ENCODE results near the gene PRICKLE4.
"Not testable (repeated sequence)": the region's sequence is repeated elsewhere in the genome, so short reads cannot be mapped to it uniquely, and the experiment has no call there.

The PRICKLE4 gene

DNA sequence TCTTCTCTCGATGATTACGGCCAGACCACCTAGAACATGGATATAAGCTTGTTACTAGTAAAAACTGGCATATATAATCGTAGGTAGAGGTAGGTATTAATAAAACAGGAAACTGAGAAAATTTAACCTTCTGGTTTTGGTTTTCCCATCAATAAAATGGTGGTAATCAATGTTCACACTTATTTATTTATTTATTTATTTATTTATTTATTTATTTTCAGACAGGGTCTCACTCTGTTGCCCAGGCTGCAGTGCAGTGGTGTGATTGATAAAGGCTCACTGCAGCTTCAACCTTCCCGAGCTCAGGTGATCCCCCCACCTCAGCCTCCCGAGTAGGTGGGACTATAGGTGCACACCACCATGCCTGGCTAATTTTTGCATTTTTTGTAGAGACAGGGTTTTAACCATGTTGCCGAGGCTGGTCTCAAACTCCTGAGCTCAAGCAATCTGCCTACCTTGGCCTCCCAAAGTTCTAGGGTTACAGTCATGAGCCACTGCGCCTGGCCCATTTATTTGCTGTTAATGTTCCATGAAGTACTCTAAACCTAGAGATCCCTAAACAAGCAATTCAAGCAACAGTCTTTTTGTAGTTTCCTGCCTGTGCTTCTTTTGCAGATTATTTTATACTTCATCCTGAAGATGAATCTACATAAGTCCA lies 18.4 kb downstream of the PRICKLE4 start:
- Mint-ChIP-seq H3K9me3 (no peaks in the 10 kb centered on the region), H3K27ac (no peak overlapping the region), H3K36me3 (peaks cover 5% of the 10 kb centered on the region), H3K4me1 (no peaks in the 10 kb centered on the region), H3K4me3 (no peak overlapping the region), H3K27me3 (no peaks in the 10 kb centered on the region)
- ATAC-seq = no peak

DNA sequence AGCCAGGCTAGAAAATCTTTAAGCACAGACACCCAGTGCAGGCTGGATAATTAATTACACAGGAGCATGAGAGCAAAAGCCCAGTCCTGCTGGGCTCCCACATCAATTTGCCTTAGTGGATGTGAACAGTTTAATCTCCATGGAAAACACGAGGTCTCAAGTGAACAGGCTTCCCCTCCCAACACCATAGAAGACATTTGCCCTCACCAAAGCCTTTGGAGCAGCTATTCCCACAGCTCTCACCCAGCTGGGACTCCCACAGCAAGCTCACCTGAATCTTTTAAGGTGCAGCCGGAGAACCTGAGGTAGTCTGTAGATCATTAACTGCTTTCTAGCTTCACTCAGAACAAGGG lies 19.0 kb downstream of the PRICKLE4 start:
- ATAC-seq = no peak
- no peak overlapping the region for H3K27ac Mint-ChIP-seq
- no peaks in the 10 kb centered on the region for H3K4me1 Mint-ChIP-seq
- H3K4me3 Mint-ChIP-seq = no peak overlapping the region
- H3K27me3 Mint-ChIP-seq = no peaks in the 10 kb centered on the region
- peaks cover 5% of the 10 kb centered on the region for H3K36me3 Mint-ChIP-seq
- no peaks in the 10 kb centered on the region for H3K9me3 Mint-ChIP-seq

GRCh38 chr6:41801380-41801779 lies 20.8 kb downstream of the PRICKLE4 start:
- Mint-ChIP-seq H3K27me3 (no peaks in the 10 kb centered on the region), H3K4me3 (no peak overlapping the region), H3K9me3 (no peaks in the 10 kb centered on the region), H3K36me3 (peaks cover 11% of the 10 kb centered on the region), H3K4me1 (no peaks in the 10 kb centered on the region), H3K27ac (no peak overlapping the region)
- ATAC-seq = no peak

- Mint-ChIP-seq H3K27ac (no peak overlapping the region), H3K4me3 (no peak overlapping the region), H3K27me3 (no peaks in the 10 kb centered on the region), H3K4me1 (no peaks in the 10 kb centered on the region), H3K9me3 (no peaks in the 10 kb centered on the region), H3K36me3 (peaks cover 5% of the 10 kb centered on the region)
- ATAC-seq = no peak
These were observed 25.5 kb downstream of the PRICKLE4 start for GRCh38 chr6:41805830-41806774.

GRCh38 chr6:41811095-41811494 lies 30.5 kb downstream of the PRICKLE4 start:
- H3K27me3 Mint-ChIP-seq = no peaks in the 10 kb centered on the region
- ATAC-seq = no peak
- H3K36me3 Mint-ChIP-seq = peaks cover under 1% of the 10 kb centered on the region
- no peaks in the 10 kb centered on the region for H3K4me1 Mint-ChIP-seq
- no peak overlapping the region for H3K4me3 Mint-ChIP-seq
- H3K9me3 Mint-ChIP-seq = no peaks in the 10 kb centered on the region
- H3K27ac Mint-ChIP-seq = no peak overlapping the region

- not testable (repeated sequence) for ATAC-seq, H3K27me3 Mint-ChIP-seq, H3K4me1 Mint-ChIP-seq, H3K9me3 Mint-ChIP-seq, H3K4me3 Mint-ChIP-seq, H3K36me3 Mint-ChIP-seq, H3K27ac Mint-ChIP-seq
These were observed 31.4 kb downstream of the PRICKLE4 start for GRCh38 chr6:41811946-41812345.

GRCh38 chr6:41813469-41813868 lies 32.9 kb downstream of the PRICKLE4 start:
- Mint-ChIP-seq H3K4me1 (no peaks in the 10 kb centered on the region), H3K9me3 (no peaks in the 10 kb centered on the region), H3K36me3 (no peaks in the 10 kb centered on the region), H3K4me3 (no peak overlapping the region), H3K27ac (no peak overlapping the region), H3K27me3 (no peaks in the 10 kb centered on the region)
- no peak for ATAC-seq

- Mint-ChIP-seq H3K4me3 (no peak overlapping the region), H3K27me3 (no peaks in the 10 kb centered on the region), H3K27ac (no peak overlapping the region), H3K36me3 (no peaks in the 10 kb centered on the region), H3K4me1 (no peaks in the 10 kb centered on the region), H3K9me3 (no peaks in the 10 kb centered on the region)
- no peak for ATAC-seq
These were observed 33.4 kb downstream of the PRICKLE4 start for GRCh38 chr6:41813956-41814355.

GRCh38 chr6:41814629-41815028 lies 34.0 kb downstream of the PRICKLE4 start:
- Mint-ChIP-seq H3K36me3 (no peaks in the 10 kb centered on the region), H3K4me3 (no peak overlapping the region), H3K27me3 (no peaks in the 10 kb centered on the region), H3K9me3 (no peaks in the 10 kb centered on the region), H3K4me1 (no peaks in the 10 kb centered on the region), H3K27ac (no peak overlapping the region)
- ATAC-seq = no peak

DNA sequence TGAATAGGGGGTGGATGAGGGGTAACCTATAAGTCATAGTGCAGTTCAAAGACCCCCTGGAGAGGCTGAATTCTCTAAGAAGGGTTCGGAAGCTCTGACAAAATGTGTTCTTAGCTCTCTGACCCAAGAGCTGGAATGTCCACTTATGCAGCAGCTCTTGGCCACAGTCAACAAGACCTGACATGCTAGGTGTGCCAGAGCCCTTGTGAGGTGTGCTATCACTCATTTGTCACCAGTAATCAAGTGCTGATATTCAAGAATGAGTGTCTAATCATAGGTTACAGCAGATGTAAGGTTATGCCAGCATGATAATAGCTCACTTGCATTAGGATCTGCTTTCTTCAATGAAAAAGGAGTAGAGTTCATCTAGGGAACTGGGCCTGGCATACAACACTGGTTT lies 35.0 kb downstream of the PRICKLE4 start:
- H3K27me3 Mint-ChIP-seq = no peaks in the 10 kb centered on the region

GRCh38 chr6:41818271-41819054 lies 37.9 kb downstream of the PRICKLE4 start:
- ATAC-seq = no peak
- no peak overlapping the region for H3K4me3 Mint-ChIP-seq
- no peaks in the 10 kb centered on the region for H3K36me3 Mint-ChIP-seq
- no peaks in the 10 kb centered on the region for H3K4me1 Mint-ChIP-seq
- H3K27me3 Mint-ChIP-seq = no peaks in the 10 kb centered on the region
- H3K27ac Mint-ChIP-seq = no peak overlapping the region
- H3K9me3 Mint-ChIP-seq = no peaks in the 10 kb centered on the region

More for the DNA sequence above, 35.0 kb downstream of the PRICKLE4 start:
- no peaks in the 10 kb centered on the region for H3K4me1 Mint-ChIP-seq
- no peak overlapping the region for H3K4me3 Mint-ChIP-seq
- no peaks in the 10 kb centered on the region for H3K36me3 Mint-ChIP-seq
- no peaks in the 10 kb centered on the region for H3K9me3 Mint-ChIP-seq
- no peak for ATAC-seq
- H3K27ac Mint-ChIP-seq = no peak overlapping the region

- Mint-ChIP-seq H3K9me3 (no peaks in the 10 kb centered on the region), H3K36me3 (no peaks in the 10 kb centered on the region), H3K4me3 (no peak overlapping the region), H3K4me1 (no peaks in the 10 kb centered on the region), H3K27ac (no peak overlapping the region), H3K27me3 (no peaks in the 10 kb centered on the region)
- ATAC-seq = no peak
These were observed 40.7 kb downstream of the PRICKLE4 start for GRCh38 chr6:41821266-41821665.

DNA sequence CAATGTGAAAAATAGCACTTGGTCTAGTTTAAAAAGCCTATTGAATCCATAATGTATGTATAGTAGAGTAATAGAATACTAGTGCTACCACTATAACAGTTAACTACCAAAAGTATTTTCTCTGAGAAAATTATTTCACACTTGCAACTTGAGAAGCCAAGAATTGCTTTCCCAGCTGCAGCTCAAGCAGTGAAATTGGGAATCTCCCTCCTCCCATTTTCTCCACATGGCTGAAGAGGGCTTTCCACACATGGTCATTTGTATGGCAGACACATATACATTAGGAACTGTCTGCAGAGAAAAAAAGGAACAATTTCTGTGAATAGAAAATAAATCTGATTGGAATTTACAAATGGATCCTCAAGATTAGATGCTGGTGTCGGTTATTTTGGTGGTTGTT lies 41.4 kb downstream of the PRICKLE4 start:
- ATAC-seq = no peak
- Mint-ChIP-seq H3K27ac (no peak overlapping the region), H3K4me3 (no peak overlapping the region), H3K9me3 (no peaks in the 10 kb centered on the region), H3K4me1 (no peaks in the 10 kb centered on the region), H3K27me3 (no peaks in the 10 kb centered on the region), H3K36me3 (no peaks in the 10 kb centered on the region)

DNA sequence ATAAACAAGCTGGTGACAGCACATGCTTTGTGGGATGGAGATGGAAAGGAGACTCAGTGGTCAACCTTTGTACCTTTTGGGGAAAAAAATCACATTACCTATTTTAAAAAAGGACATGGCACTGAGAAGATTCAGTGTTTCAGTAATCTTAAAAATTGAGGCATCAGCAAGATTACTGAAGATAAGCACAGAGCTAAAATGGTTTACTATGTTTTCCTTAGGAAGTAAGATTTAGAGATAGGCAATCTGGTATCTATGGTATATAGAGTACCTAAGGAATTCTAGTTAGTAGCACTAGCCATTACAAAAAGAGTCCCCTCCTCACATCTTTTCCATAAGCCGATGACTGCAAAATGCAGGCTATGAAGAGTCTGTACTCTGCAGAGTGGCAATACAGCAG lies 42.6 kb downstream of the PRICKLE4 start:
- H3K9me3 Mint-ChIP-seq = no peaks in the 10 kb centered on the region
- H3K36me3 Mint-ChIP-seq = no peaks in the 10 kb centered on the region
- H3K27ac Mint-ChIP-seq = no peak overlapping the region
- no peak for ATAC-seq
- H3K4me1 Mint-ChIP-seq = no peaks in the 10 kb centered on the region
- H3K27me3 Mint-ChIP-seq = no peaks in the 10 kb centered on the region
- H3K4me3 Mint-ChIP-seq = no peak overlapping the region

Data from stimulated activated memory B cell treated with anti-CD40 and anti-IgM and Interleukin-4, amounts not matched to agents 10 μg/mL and 1 μg/mL and 100 μg/mL, for 72 hours (primary cell).